Panc1 (cell line): ENCODE results near the gene ITIH5. TPM values are rescaled to one million over a fixed set of nuclear protein-coding genes. Genes with fewer than 3 reads are reported as not detected.

ENCODE experiments used
- ATAC-seq: fragments of 200-7000 bp; cut with Tn5 transposase; 2 replicates; pipeline ENCODE4 v1.9.1; 2020; ENCODE audit warnings: mild to moderate bottlenecking, moderate library complexity
- BruUV-seq: library from RNA; stranded (reverse); fragments of 400-500 nt; replicated peaks from 2 replicates; lab custom pipeline; 2021; lab: Mats Ljungman, UMichigan
- CTCF ChIA-PET: fragments of 300-600 bp; sonication (Branson Sonifier 250); formaldehyde crosslinking; loops from one replicate; lab custom pipeline; 2022; ENCODE audit warnings: antibody characterized with exemption; lab: Charles Lee
- POLR2A ChIA-PET: fragments of 300-600 bp; sonication (Branson Sonifier 250); formaldehyde crosslinking; loops from one replicate; lab custom pipeline; 2022; ENCODE audit warnings: antibody characterized with exemption; lab: Charles Lee
- DNase-seq: peaks from one replicate; pipeline ENCODE4 v3.0.0-alpha.2; 2010; ENCODE audit warnings: low read depth, low spot score
- H3K27ac ChIP-seq: 2 replicates; pipeline ENCODE4 v1.5.1; 2011; ENCODE audit warnings: mild to moderate bottlenecking, low read length, inconsistent platforms
- H3K27me3 ChIP-seq: fragments of 200-500 bp; sonication (Bioruptor generic); 2 replicates; pipeline ENCODE4 v1.6.0; 2014; ENCODE audit warnings: low read length, inconsistent platforms; ENCODE audit not compliant: control insufficient read depth, insufficient read depth
- H3K36me3 ChIP-seq: fragments of 200-500 bp; sonication (Bioruptor generic); 2 replicates; pipeline ENCODE4 v1.5.1; 2014; ENCODE audit warnings: inconsistent platforms, mild to moderate bottlenecking, low read length, moderate library complexity; ENCODE audit not compliant: control insufficient read depth, insufficient read depth
- H3K4me1 ChIP-seq: 2 replicates; pipeline ENCODE4 v1.5.1; 2011; ENCODE audit warnings: inconsistent platforms, mild to moderate bottlenecking, low read length, moderate library complexity; ENCODE audit not compliant: control insufficient read depth, insufficient read depth
- H3K4me3 ChIP-seq, 2 experiments: 2 replicates each; pipeline ENCODE4 v1.5.1; 2011 to 2012; ENCODE audit warnings: low read depth in 2 of 2, low read length in 2 of 2, mild to moderate bottlenecking in 2 of 2, inconsistent platforms in 1 of 2, moderate library complexity in 1 of 2
- H3K9me3 ChIP-seq: fragments of 200-500 bp; sonication (Bioruptor generic); 2 replicates; pipeline ENCODE4 v1.5.1; 2014; ENCODE audit warnings: low read depth, mild to moderate bottlenecking, inconsistent platforms, low read length, moderate library complexity; ENCODE audit not compliant: control insufficient read depth, insufficient read depth
- CTCF ChIP-seq: fragments of 450-650 bp; IDR thresholded peaks from 2 replicates; pipeline ENCODE4 v1.5.1; 2017; ENCODE audit warnings: mild to moderate bottlenecking
- POLR2AphosphoS5 ChIP-seq: IDR thresholded peaks from 2 replicates; pipeline ENCODE4 v1.6.1; 2012; ENCODE audit warnings: mild to moderate bottlenecking, low read depth, low read length, moderate library complexity
- REST ChIP-seq, 2 experiments: IDR thresholded peaks; 2 replicates each; pipeline ENCODE4 v1.6.1; 2011 to 2012; ENCODE audit warnings: low read depth in 2 of 2, control low read depth in 1 of 2, low read length in 1 of 2, mild to moderate bottlenecking in 1 of 2, moderate library complexity in 1 of 2; ENCODE audit not compliant: insufficient read depth in 1 of 2
- SIN3A ChIP-seq: IDR thresholded peaks from 2 replicates; pipeline ENCODE4 v1.6.1; 2012; ENCODE audit warnings: low read depth, mild to moderate bottlenecking, low read length, moderate library complexity, borderline replicate concordance; ENCODE audit not compliant: insufficient read depth
- TCF7L2 ChIP-seq: IDR thresholded peaks from 2 replicates; pipeline ENCODE4 v1.6.1; 2011; ENCODE audit warnings: mild to moderate bottlenecking, low read depth, low read length, inconsistent platforms
- in situ Hi-C: cut with HindIII; loops from 2 replicates; pipeline ENCODE4 v1.10.0; 2016; ENCODE audit warnings: low sequenced_read_pairs, low pct_unique_long_range_greater_than_20kb
- intact Hi-C: fragments of 100-400 bp; cut with micrococcal nuclease; formaldehyde crosslinking; loops from one replicate; pipeline ENCODE4 v1.10.0; 2022; ENCODE audit not compliant: unreplicated experiment
- total RNA-seq: library from RNA; stranded (reverse); gene quantifications from one replicate; pipeline ENCODE4 v1.2.1, GENCODE V29; 2021; ENCODE audit not compliant: unreplicated experiment

Gene ITIH5
- total RNA-seq, 1 experiment from 2014 or later, result not detected

GRCh38 chr10:7626283-7626682, 40.5 kb downstream of the ITIH5 start:
- no peak for ATAC-seq
- H3K27me3 ChIP-seq, result no peaks in the 10 kb centered on the region
- POLR2A ChIA-PET, result no interaction called here
- TF ChIP-seq CTCF (no peak), POLR2AphosphoS5 (no peak), REST (IDR thresholded peaks at IDR 0.05; ENCODE audit: insufficient read depth in 1 of 2, low read depth in 2 of 2, low read length in 1 of 2) (no peak), TCF7L2 (no peak), SIN3A (no peak)
- no peak overlapping the region for H3K4me3 ChIP-seq
- H3K9me3 ChIP-seq, result no peaks in the 10 kb centered on the region
- BruUV-seq, result no TSS peak
- in situ Hi-C loops (no loop called here), intact Hi-C loops (no loop called here)
- no peaks in the 10 kb centered on the region for H3K36me3 ChIP-seq
- H3K27ac ChIP-seq, result no peak overlapping the region
- no peak for DNase-seq
- no peaks in the 10 kb centered on the region for H3K4me1 ChIP-seq
- CTCF ChIA-PET, result no interaction called here

- no peaks in the 10 kb centered on the region for H3K36me3 ChIP-seq
- no peak overlapping the region for H3K27ac ChIP-seq
- no peak for DNase-seq
- no peak overlapping the region for H3K4me3 ChIP-seq
- H3K4me1 ChIP-seq, result no peaks in the 10 kb centered on the region
- TF ChIP-seq REST (IDR thresholded peaks at IDR 0.05; ENCODE audit: insufficient read depth in 1 of 2, low read depth in 2 of 2, low read length in 1 of 2), result no peak
- intact Hi-C loops (no loop called here), in situ Hi-C loops (no loop called here)
- H3K9me3 ChIP-seq, result no peaks in the 10 kb centered on the region
- no TSS peak for BruUV-seq
- ChIA-PET CTCF (no interaction called here), POLR2A (no interaction called here)
- H3K27me3 ChIP-seq, result no peaks in the 10 kb centered on the region
- no peak for ATAC-seq
Measured at GRCh38 chr10:7625836-7626235, 40.9 kb downstream of the ITIH5 start.
